Hepatocyte (in vitro differentiated cells): ENCODE measurements around the gene GABRE. TPM values are rescaled to one million over a fixed set of nuclear protein-coding genes. Genes with fewer than 3 reads are reported as not detected.

Experiments
- DNase-seq: peaks from one replicate; pipeline ENCODE4 v3.0.0-alpha.2; 2016; ENCODE audit warnings: low spot score
- H2AFZ ChIP-seq: fragments of 200-600 bp; sonication (generic); 2 replicates; pipeline ENCODE4 v1.6.0; 2016; ENCODE audit warnings: antibody characterized with exemption, mild to moderate bottlenecking
- H3K27ac ChIP-seq: fragments of 200-600 bp; sonication (generic); 2 replicates; pipeline ENCODE4 v1.5.1; 2016; ENCODE audit warnings: mild to moderate bottlenecking
- H3K27me3 ChIP-seq: fragments of 200-600 bp; sonication (generic); 2 replicates; pipeline ENCODE4 v1.6.1; 2016
- H3K36me3 ChIP-seq: fragments of 200-600 bp; sonication (generic); replicated peaks from 2 replicates; pipeline ENCODE4 v1.5.1; 2016; ENCODE audit warnings: low read depth; ENCODE audit not compliant: insufficient read depth
- H3K4me1 ChIP-seq: fragments of 200-600 bp; sonication (generic); 2 replicates; pipeline ENCODE4 v1.5.1; 2016; ENCODE audit warnings: mild to moderate bottlenecking, moderate library complexity; ENCODE audit not compliant: insufficient read depth
- H3K4me2 ChIP-seq: fragments of 200-600 bp; sonication (generic); 2 replicates; pipeline ENCODE4 v1.6.0; 2016
- H3K4me3 ChIP-seq: fragments of 200-600 bp; sonication (generic); 2 replicates; pipeline ENCODE4 v1.5.1; 2016; ENCODE audit warnings: mild to moderate bottlenecking
- H3K79me2 ChIP-seq: fragments of 200-600 bp; sonication (generic); 2 replicates; pipeline ENCODE4 v1.6.0; 2017; ENCODE audit warnings: mild to moderate bottlenecking
- H3K9me2 ChIP-seq: fragments of 200-600 bp; sonication (generic); replicated peaks from 2 replicates; pipeline ENCODE4 v1.6.0; 2017; ENCODE audit warnings: mild to moderate bottlenecking; ENCODE audit not compliant: insufficient read depth
- H3K9me3 ChIP-seq: fragments of 200-600 bp; sonication (generic); 2 replicates; pipeline ENCODE4 v1.5.1; 2016; ENCODE audit warnings: low read depth, mild to moderate bottlenecking
- H4K20me1 ChIP-seq: fragments of 200-600 bp; sonication (generic); 2 replicates; pipeline ENCODE4 v1.6.0; 2016; ENCODE audit warnings: mild to moderate bottlenecking; ENCODE audit not compliant: insufficient read depth, poor library complexity, severe bottlenecking
- CTCF ChIP-seq: fragments of 200-600 bp; sonication (generic); IDR thresholded peaks from 2 replicates; pipeline ENCODE4 v1.5.1; 2016; ENCODE audit warnings: antibody characterized with exemption, mild to moderate bottlenecking; ENCODE audit not compliant: poor library complexity
- EZH2 ChIP-seq: fragments of 200-600 bp; sonication (generic); IDR thresholded peaks from 2 replicates; pipeline ENCODE4 v1.6.1; 2016; ENCODE audit warnings: antibody characterized with exemption, mild to moderate bottlenecking, borderline replicate concordance
- EZH2phosphoT487 ChIP-seq: fragments of 200-600 bp; sonication (generic); IDR thresholded peaks from one replicate; pipeline ENCODE4 v1.6.1; 2018; ENCODE audit warnings: antibody characterized with exemption, mild to moderate bottlenecking, low read depth, moderate library complexity; ENCODE audit not compliant: unreplicated experiment, severe bottlenecking
- WGBS: methylation state at CpG from one replicate; pipeline ENCODE4 v1.1.6; 2016; ENCODE audit warnings: low lambda C conversion rate; ENCODE audit errors: missing lambda C conversion rate; 5-methylcytosine and 5-hydroxymethylcytosine counted together
- polyA plus RNA-seq: library from polyadenylated mRNA; unstranded; fragments of >200 nt; fragmentation: Nextera tagmentation; extraction: Ambion mirVana; gene quantifications from 2 replicates; pipeline ENCODE4 v1.2.1, GENCODE V29; 2016
- total RNA-seq: library from RNA; depleted of rRNA; stranded (reverse); fragments of >200 nt; gene quantifications from 2 replicates; pipeline ENCODE4 v1.2.3, GENCODE V29; 2014

Gene GABRE, protein sequence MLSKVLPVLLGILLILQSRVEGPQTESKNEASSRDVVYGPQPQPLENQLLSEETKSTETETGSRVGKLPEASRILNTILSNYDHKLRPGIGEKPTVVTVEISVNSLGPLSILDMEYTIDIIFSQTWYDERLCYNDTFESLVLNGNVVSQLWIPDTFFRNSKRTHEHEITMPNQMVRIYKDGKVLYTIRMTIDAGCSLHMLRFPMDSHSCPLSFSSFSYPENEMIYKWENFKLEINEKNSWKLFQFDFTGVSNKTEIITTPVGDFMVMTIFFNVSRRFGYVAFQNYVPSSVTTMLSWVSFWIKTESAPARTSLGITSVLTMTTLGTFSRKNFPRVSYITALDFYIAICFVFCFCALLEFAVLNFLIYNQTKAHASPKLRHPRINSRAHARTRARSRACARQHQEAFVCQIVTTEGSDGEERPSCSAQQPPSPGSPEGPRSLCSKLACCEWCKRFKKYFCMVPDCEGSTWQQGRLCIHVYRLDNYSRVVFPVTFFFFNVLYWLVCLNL
- total RNA-seq (15.1 and 15.5 TPM in 2 replicates), polyA plus RNA-seq (9.0 and 17.8 TPM in 2 replicates)

DNA sequence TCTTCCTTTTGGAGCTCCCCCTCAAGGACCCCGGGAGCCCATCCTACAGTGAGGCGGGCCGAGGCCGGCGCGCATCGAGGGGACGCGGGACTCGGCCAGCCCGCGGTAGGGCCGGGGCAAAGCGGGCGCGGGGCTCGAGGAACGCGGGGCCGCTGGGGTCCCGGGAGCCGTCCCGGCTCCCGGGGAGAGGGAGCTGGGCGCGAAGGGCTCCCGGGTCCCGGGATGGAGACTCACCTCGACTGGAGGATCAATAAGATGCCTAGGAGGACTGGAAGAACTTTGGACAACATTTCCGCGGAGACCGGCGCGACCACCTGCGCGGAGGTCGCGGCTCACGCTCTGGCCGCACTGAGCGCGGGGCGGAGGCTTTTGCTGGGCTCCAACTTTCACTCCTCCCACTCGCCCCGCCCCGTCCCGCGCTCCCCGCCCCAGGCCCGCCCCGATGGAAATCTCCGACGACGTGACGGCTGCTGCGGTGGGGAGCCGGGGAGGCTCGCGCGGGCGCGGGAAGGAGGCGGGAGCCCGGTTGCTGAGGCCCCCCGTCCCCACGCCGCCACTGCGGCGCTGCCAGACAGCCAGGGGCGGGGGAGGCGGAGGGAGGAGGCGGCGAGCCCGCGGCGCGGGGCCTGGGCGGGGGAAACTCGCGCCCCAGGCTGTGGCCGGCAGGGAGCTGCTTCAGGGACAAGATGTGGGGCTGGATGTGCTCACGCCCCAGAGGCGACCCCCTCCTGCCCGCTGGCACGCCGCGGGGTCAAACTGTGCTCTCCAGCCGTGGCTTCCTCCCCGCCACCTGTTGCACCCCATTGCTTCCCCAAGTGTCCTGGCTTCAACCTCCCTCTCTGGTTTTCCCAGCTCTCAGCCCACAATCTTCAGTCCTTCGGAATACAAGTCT is at the start of gene GABRE:
TSS of gene GABRE (minus strand) at position 341 of the 892 bp plus-strand sequence. CDS start at position 290, 51 bp downstream.
- H2AFZ ChIP-seq = peak within 1 kb of the TSS; percentile 56
- no peaks in the 10 kb centered on the region for H3K4me1 ChIP-seq
- no peaks in the 10 kb centered on the region for H3K9me2 ChIP-seq
- TF ChIP-seq EZH2phosphoT487 (no peak), CTCF (no peak), EZH2 (no peak)
- peaks cover 6% of the 10 kb centered on the region for H3K79me2 ChIP-seq
- H3K4me2 ChIP-seq = peak within 1 kb of the TSS; percentile 84
- no peaks in the 10 kb centered on the region for H4K20me1 ChIP-seq
- H3K27me3 ChIP-seq = no peaks in the 10 kb centered on the region
- H3K27ac ChIP-seq = no peak within 1 kb of the TSS
- H3K4me3 ChIP-seq = peak within 1 kb of the TSS; percentile 16
- 55% methylated on average over 44 of the region's 90 CpGs for WGBS
- peak; percentile 72 for DNase-seq
- no peaks in the 10 kb centered on the region for H3K36me3 ChIP-seq
- H3K9me3 ChIP-seq = no peaks in the 10 kb centered on the region

- TF ChIP-seq EZH2phosphoT487 (no peak), EZH2 (no peak), CTCF (no peak)
- Histone ChIP-seq H3K4me3 (no peak overlapping the region), H3K9me3 (no peaks in the 10 kb centered on the region), H3K4me2 (no peak overlapping the region), H3K79me2 (no peaks in the 10 kb centered on the region), H3K27me3 (no peaks in the 10 kb centered on the region), H3K27ac (no peak overlapping the region), H3K4me1 (no peaks in the 10 kb centered on the region), H4K20me1 (no peaks in the 10 kb centered on the region), H2AFZ (no peak overlapping the region), H3K36me3 (no peaks in the 10 kb centered on the region), H3K9me2 (no peaks in the 10 kb centered on the region)
- no peak for DNase-seq
- 75% methylated on average over 3 of the region's 3 CpGs for WGBS
Observed at GRCh38 chrX:152020888-152021287, 46.4 kb upstream of the GABRE start.

- H3K27me3 ChIP-seq = no peaks in the 10 kb centered on the region
- no peaks in the 10 kb centered on the region for H4K20me1 ChIP-seq
- no peaks in the 10 kb centered on the region for H3K36me3 ChIP-seq
- 72% methylated on average over 5 of the region's 5 CpGs for WGBS
- no peaks in the 10 kb centered on the region for H3K4me1 ChIP-seq
- no peak overlapping the region for H3K4me2 ChIP-seq
- DNase-seq = no peak
- no peak overlapping the region for H2AFZ ChIP-seq
- no peaks in the 10 kb centered on the region for H3K9me3 ChIP-seq
- TF ChIP-seq CTCF = no peak
- no peak overlapping the region for H3K4me3 ChIP-seq
- H3K27ac ChIP-seq = no peak overlapping the region
- no peaks in the 10 kb centered on the region for H3K9me2 ChIP-seq
- no peaks in the 10 kb centered on the region for H3K79me2 ChIP-seq
Observed at GRCh38 chrX:151999813-152000212, 25.3 kb upstream of the GABRE start.
